HS-5 (cell line): ENCODE results near the gene NSD1.

Source experiments
- DNase-seq: peaks from one replicate; pipeline ENCODE4 v3.0.0-alpha.2; 2012; ENCODE audit warnings: low read depth

The NSD1 gene

DNA sequence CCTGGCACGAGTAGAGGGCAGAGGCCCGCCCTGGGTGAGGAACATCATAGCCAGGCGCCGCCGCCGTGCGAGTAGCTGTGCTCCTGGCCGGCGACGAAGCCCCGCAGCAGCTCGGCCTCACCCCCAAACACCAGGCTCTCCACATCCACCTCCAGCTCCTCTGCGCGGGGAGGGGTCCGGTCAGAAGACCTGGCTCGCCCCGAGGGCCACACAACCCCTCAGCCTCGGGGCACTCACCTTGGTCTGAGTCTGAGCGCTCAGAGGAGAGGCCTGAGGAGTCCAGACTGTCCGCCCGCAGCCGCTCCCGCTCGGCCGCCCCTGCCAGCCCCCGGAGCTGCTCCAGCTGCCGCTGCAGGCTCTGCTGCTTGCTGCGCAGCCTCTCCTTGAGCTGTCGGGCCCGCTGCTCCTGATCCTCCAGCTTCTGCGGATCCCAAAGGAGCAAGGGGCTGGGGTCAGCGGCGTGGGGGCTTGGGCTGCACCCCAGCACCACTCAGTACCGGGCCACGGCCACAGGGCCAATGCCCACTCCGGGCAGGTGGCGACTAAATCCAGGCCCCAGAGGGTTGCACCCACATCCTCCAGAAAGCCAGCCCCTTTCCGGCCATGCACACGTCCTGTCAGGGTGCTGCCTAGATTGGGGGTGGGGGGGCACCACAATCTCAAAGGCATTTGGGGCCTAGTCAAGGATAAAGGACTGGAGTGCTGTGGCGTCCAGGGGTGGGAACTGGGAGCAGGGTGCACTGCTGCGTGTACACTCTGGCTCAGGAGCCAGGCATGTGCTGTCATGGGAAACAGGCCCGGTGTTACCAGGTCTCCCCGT lies 174.2 kb downstream of the NSD1 start:
- no peak for DNase-seq

DNA sequence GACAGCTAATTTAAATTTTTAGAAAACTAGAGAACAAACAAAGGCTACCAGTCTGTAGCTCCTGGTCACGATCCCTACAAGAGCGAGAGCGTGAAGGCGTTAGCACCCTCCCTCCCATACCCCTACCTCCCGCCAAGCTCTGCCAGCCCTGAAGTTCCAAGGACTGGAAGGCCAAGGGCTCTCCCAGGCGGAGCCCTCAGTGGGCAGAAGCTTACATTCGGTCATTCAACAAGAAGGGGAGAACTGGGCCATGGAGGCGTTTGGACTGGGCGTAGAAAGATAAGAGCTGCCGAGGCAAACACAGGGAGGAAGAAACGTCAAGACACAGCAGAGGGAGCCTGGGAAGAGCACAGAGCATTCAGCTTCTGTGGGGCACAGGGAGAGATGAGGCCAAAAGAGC lies 175.2 kb downstream of the NSD1 start:
- no peak for DNase-seq

DNA sequence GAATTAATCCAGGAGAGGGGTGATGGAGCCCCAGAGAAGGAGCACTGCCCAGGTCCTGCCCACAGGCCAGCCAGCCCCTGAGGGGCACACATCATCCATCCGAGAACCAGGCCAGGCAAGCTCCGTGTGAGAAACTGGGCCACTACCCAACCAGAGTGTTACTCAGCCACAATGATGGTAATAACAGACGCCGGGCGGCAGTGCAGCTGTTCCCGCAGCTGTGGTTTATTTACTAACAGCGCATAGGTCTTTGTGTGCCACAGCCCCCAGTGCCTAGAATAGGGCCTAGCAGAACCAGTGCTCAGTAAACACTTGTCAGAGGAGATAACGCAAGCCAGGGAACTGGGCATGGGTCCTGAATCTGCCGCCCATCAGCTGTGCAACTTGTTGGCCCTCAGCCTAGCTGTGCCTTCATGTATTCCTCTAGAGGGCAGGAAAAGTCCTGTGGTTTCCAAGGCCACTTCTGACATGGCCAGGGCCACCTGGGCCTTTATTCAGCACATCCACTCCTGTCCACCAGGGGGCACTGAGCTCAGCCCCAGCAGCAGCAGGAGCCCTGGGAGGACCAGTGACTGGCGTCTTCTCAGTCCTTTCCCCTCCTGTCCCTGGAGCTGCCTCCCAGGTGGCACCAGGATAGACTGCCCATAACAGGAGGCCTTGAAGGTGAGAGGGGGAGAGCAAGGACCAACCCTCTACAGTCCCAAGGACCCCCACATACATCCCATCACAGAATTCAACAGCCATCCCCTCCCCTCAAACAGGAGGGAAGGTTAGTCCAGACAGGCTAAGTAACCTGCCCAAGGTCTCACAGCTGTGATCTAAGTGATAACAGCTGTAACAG lies 176.0 kb downstream of the NSD1 start:
- DNase-seq = no peak

DNA sequence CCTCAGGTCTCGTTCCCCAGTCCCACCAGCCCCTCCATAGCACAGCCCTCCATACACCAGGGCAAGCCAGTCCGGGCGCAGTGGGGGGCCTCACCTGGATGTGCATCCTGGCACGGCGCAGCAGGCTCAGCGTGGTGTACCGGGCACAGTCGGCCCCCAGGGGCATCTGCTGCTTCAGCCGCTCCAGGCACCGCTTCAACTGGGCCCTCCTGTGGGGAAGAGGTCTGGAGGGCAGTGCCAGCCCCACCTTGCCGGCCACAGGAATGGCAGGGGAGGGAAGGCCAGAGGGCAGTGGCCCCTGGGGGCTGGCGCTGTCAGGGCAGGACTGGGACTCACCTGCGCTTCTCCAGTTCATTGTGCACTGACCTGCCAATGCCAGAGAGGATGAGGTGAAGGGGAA lies 176.8 kb downstream of the NSD1 start:
- no peak for DNase-seq

DNA sequence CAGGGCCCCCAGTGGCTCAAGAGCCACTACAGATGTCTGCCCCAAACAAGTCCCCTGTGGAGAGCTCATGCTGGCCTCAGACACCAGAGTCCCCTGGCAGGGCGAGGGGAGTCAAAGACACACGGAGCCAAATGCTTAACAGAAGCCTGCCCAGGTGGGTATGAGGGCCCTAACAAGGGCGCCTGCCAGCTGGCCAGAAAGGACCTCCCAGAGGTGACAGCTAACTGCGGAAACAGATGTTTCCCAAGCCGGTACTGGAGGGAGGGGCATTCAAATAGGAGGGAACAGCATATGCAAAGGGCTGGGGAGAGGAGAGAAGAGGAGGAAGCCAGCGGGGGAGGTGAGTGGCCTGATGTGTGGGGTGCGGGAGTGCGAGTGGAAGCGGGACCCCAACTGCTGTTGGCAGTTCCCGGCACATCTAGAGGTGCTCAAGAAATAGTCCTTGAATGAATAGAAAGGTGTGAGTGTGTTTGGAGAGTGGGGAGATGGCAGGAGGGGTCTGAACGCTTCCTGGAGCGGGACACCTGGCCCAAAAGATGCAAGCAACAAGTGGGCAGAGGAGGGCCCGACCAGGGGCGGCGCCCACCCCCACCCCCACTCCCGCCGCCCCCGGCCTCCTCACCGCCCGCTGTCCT lies 177.3 kb downstream of the NSD1 start:
- DNase-seq = no peak

DNA sequence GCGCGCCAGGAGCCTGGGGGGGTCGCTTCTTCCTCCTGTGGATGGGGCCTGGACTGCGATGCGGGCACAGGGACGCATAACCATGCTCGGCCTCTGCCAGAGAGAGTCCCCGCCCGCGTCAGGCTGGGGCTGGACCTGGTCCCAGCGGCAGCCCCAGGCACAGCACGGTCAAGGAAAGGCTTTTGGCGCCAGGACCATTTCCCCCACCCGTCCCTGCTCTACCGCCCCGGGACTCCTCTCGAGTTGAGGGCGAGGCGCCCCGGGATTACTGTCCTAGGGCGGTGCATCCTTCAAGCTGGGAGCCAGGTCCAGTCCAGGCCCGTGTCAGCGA lies 177.8 kb downstream of the NSD1 start:
- DNase-seq = no peak

DNA sequence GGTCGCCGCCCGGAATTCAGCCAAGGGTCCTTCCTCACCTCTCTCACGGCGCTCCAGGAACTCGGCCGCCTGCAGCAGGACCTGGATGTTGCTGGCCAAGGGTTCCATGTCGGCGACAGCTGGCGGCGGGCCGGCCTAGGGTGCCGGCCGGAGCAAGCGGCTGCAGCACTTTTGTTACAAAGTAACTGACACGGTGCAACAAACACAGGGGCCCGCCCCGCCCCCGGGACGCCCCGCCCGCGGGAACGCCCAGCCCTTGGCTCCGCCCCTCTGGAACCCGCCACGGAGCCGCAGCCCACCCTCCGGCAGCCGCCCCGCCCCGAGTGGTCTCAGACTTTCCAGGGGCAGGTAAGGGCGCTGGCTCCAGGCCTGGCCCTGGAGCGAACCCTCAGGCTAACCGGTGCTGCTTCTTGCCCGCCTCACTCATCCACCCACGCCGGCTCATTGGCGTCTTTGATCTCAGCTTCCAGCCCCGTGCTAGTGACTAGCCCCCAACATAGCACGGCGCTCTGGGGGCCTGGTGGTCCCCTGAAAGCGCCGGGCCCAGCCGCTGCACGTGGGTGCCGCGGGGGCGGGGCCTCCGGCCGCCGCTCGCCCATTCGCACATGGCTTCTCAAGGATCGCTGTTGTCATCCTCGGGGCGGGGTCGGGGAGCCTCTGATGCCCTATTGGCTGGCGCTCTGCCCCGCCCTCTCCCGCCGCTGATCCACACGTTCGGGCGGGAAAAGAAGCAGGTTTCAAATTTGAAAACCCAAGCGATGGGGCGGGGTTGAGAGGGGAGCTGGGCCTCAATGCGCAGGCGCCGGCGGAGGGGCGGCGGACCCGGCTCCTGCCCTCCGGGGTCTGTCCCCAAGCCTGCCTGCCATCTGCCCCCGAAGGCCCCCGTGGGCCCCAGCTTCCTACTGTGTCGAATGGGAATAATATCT lies 178.4 kb downstream of the NSD1 start, which contains the start of gene MXD3:
MXD3 (minus strand) TSS at position 176 of the 926 bp plus-strand sequence; CDS start at position 108, 68 bp downstream.
- DNase-seq = peak; percentile 89

DNA sequence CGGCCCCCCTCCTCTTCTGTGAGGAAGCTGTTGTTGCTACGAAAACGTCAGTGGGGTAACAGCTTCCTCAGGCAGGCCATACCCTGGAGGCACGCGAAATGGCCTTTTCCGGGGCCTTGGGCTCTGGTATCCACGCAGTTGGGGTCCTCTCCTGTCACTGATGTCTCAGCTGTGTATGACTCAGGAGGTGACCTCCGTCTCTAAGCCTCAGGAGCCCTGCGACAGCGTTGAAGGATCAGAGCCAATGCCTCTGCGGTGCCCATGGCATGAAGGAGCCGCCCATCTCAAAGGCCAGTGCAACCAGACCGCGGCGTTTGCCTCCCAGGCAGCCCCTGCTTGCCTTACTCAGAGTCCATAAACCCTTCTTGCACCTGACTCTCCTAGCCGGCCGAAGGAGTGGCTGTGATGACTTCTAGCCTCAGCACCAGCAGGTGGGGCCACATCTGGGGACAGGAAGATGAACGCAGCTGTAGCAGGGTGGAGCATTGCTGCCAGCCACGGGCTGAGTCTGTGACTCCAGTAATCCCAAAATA lies 179.1 kb downstream of the NSD1 start:
- no peak for DNase-seq

DNA sequence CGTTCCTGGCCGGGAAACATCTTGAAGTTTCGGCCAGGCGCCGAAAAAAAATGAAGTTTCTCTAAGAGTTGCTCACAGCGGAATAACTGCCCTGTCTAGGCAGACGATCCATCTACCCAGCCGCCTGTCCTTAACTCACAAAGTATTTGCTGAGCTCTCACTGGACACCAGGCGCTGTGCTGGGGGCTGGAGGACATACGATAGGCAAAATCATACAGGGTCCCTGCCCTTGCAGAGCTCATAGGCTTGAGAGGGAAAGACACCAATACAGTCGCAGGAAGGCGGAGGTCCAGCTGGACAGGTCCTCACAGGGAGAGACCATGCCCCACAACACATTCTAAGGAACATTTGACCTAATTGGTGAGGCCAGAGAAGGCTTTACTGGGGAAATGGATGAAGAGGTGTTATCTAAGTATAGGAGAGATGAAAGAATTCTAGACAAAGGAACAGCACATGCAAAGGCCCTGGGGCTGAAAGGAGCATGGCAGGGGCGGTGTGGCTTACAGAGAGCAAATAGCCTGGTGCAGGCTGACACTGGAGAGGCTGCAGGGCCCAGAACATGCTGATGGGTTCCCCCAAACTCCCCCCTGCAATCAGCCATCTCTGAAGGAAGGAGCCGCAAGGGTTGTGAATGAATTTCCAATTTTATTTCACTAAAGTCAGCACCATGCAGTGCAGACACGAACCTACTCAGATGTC lies 180.1 kb downstream of the NSD1 start:
- DNase-seq = no peak

DNA sequence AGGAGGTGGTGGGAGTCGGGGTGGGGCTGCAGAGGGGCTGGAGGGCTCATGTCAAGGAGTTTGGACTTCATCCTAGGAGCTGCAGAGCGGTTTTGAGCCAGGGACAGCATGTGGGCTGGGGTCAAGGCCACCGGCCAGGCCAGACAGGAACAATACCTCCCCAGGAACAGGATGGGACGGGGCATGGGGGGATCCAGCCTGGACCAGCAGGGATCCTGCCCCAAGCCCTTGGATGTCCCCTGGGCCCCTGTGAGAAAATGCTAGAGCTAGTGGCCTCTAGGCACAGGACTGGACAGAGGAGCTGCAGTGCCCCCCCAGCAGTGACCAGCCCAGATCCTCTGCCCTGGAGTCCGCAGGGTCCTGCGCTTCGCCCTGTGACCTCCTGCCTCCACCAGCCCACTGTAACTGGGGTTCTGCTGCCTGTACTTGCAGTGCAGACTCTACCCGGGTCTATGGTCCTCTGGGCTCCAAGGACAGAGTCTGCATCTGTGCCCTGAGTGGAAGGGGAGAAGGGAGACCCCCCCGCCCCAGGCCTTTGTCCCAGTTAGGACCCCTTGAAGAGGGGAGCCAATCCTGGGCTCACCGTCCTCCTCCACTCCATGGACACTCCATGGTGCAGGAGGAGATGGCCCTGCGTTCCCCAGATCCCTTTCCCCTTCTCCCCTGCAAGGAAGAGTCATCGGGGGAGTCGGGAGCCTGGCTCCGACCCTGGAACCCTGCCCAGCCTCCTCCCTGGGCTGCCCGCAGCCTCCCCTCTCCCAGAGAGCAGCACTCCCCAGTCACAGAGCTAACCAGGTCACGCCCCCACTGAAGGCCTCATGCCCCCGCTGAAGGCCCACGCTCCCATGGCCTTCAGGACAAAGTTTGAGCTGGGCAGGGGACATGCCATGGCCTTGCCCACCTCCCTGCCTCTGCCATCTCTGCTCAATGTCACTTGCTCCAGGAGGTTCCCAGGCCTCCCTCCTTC lies 181.1 kb downstream of the NSD1 start:
- no peak for DNase-seq

DNA sequence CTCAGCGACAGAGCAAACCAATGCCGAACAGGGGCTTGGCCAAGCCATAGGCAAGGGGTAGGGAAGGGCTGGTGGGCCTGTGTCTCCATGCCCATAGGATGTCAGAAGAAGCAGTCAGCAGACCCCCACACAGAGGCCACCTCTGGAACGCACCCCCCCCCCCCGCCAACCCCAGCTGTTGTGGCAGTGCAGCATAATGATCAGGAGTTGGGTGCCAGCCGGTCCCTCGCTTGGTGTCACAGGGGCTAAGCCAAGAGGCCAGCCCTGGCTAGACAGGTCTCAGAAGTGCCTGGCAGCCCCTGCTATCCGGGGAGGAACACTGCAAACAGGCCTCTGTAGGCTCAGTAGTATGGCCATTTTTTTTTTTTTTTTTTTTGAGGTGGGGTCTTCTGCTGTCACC lies 181.8 kb downstream of the NSD1 start:
- no peak for DNase-seq

DNA sequence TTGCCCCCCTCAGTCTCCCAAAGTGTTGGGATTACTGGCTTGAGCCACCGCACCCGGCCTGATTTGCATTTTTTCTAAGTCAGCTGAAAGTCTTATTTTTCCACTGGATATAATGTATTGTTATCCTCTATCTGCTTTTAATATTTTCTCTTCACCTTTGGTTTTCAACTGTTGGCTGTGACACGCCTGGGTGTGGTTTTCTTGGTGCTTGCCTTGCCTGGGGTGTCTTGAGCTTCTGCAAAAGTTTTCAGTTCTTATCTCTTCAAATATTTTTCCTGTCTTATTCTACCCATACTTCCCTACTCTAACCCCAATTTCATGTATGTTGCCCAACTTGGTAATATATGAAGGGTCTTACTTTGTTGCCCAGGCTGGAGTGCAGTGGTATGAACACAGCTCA lies 182.4 kb downstream of the NSD1 start:
- DNase-seq = no peak

DNA sequence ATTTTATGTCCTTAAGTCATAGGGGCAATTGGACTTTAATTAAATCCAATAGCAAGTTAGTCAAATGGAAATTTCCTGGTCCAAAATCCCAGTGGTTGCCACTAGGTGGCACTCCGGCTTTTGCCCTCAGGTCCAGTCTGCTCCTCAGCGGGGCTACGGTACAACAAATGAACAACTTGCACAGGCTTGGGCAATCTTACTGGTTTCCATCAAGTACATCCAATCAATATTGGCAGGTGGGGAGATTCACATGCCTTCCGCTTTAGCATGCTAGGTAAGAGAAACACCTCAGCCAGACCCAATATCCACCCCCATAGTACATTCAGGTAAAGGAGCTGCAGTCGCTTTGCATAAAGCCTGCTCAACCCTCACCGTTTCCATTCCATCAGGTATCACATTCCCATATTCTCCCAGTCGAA lies 184.4 kb downstream of the NSD1 start:
- DNase-seq = no peak

DNA sequence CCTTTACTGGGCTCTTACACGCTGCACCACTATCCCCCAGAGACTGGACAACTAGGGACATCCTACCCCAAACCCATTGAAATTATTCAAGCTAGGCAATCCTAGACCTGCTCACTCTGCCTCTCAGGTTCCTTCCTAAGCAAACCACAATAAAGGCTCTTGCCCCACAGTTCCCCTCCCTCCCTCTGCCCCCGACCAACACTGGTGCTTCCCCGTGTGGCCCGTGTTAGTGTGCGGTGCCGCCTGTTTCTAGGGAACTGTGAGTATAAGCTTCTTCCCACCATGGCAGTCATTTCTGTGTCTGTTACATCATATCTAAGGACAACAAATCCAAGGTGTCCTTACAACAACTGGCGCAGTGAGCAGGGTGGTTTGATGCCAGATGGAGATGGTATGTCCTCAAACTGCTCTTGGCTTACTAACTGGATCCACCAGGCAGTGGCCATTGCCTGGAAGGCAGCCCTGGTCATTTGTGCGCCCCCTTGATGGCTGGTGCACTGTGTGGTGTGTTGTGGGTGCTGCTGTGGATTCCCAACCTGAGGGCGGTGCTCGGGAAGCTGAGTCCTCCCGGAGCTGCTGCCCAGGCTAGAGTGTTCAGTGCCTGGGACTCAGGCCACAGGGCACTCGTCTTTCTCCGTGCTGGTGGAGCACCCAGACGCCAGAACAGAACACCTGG lies 186.5 kb downstream of the NSD1 start:
- no peak for DNase-seq

DNA sequence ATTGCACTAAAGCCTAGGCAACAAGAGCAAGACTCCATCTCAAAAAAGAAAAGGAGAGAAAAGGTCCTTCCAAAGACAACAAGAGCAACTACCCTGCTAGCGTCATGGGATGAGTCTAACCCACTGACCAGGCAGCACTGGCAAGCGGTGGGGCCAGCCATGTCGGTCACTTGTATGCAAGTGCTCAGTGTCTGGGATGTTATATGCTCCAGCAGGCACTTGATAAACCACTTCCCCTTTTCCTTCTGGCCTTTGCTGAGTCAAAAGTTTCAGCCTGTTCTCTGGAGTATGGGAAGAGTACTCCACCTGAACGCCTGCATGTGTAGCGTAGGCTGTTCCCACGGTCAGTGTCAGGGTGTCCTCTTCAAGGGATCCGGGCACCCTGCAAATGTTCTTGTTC lies 187.3 kb downstream of the NSD1 start:
- no peak for DNase-seq

DNA sequence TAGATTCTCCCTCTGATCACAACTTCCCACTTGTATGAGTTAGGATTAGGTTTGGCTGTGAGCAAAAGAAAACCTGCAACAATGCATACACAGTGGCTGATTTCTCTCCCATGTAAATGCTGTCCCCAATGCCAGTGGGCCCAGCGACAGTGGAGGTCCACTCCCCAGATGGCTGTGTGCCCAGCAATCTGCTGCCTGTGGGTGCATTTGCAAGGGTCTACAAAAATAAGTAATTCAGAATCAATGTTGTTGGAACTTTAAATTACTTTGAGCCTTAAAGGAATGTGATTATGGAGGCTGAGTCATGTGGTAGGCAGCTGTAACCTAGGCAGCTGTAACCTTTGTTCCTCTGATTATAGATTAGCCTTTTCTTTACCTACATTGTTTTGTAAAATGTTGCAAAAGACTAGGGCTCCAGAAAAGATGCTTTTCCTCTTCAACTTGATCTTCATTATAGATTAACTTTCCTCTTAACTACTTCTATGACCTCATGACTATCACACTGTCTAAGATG lies 192.4 kb downstream of the NSD1 start:
- no peak for DNase-seq

DNA sequence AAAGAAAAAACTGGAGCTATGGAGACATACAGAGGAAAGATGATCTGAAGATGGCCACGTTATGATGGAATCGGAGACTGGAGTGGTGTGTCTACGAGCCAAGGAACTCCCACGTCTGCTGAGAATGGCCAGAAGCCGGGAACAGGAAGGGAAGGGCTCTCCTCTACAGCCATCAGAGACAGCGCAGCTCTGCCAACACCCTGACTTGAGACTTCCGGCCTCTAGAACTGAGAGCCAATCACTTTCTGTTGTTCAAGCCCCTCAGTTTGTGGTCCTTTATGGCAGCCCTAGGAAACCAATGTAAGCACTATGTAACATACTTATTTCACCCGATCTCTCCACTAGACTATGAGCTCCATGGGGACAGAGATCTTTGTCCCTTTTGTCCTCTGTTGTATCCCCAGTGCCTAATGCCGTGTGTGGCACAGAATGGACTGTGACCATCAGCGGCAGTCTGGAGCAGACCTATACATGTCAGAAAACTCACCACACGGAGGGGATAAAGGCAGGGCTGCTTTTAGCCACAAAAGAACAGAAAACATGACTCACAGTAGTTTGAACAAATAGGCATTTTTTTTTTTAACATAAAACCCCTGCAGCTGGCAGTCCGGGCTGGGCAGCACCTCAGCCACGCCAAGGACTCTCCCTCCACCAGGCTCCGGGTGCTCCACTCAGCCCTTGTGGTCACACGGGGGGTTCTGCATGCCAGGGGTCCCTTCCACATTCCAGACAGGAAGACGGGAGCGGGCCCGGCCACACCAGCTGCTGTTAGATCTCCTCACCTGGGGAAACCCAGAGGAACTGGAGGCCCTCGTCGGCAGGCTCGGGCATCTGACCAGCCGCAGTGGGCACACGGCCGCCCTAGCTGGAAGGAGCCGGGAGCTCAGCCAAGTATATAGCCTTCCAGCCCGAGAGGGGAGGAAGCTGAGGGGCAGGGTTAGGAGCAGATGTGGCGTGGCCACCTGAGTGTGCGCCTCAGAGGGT lies 194.3 kb downstream of the NSD1 start:
- DNase-seq = no peak
